Neuronal stem cell (in vitro differentiated cells): Measurements from ENCODE around the gene PCNX1.

Experiments used
- DNase-seq: peaks from one replicate; pipeline ENCODE4 v3.0.0-alpha.2; 2013; ENCODE audit warnings: low spot score
- H2AFZ ChIP-seq: one replicate; pipeline ENCODE4 v1.6.1; 2013; ENCODE audit warnings: mild to moderate bottlenecking, low read length, inconsistent platforms
- H2AK5ac ChIP-seq: 2 replicates; pipeline ENCODE4 v1.6.1; 2013; ENCODE audit warnings: low read depth, mild to moderate bottlenecking, inconsistent platforms, low read length, moderate library complexity, mixed read lengths
- H2BK120ac ChIP-seq: 2 replicates; pipeline ENCODE4 v1.6.1; 2013; ENCODE audit warnings: low read depth, mild to moderate bottlenecking, inconsistent platforms, low read length, moderate library complexity, mixed read lengths
- H2BK12ac ChIP-seq: one replicate; pipeline ENCODE4 v1.6.1; 2013; ENCODE audit warnings: low read length, inconsistent platforms
- H2BK15ac ChIP-seq: 2 replicates; pipeline ENCODE4 v1.6.1; 2013; ENCODE audit warnings: mild to moderate bottlenecking, low read length, inconsistent platforms, mixed read lengths
- H2BK5ac ChIP-seq: one replicate; pipeline ENCODE4 v1.6.1; 2013; ENCODE audit warnings: inconsistent platforms, mild to moderate bottlenecking, low read length, moderate library complexity
- H3K14ac ChIP-seq: one replicate; pipeline ENCODE4 v1.6.1; 2013; ENCODE audit warnings: low read length, inconsistent platforms
- H3K18ac ChIP-seq: 2 replicates; pipeline ENCODE4 v1.6.1; 2013; ENCODE audit warnings: low read length, inconsistent platforms
- H3K23ac ChIP-seq: 2 replicates; pipeline ENCODE4 v1.6.1; 2013; ENCODE audit warnings: low read depth, mild to moderate bottlenecking, mixed read lengths, low read length, inconsistent platforms; ENCODE audit not compliant: poor library complexity
- H3K27ac ChIP-seq: replicated peaks from 3 replicates; pipeline ENCODE4 v1.5.1; 2013; ENCODE audit warnings: low read length, inconsistent platforms
- H3K27me3 ChIP-seq, 3 experiments: 2 replicates each; pipeline ENCODE4 v1.6.1; 2013; ENCODE audit warnings: low read length in 3 of 3, mild to moderate bottlenecking in 2 of 3, inconsistent platforms in 1 of 3, low read depth in 1 of 3, mixed read lengths in 1 of 3, moderate library complexity in 1 of 3; ENCODE audit not compliant: control insufficient read depth in 3 of 3, insufficient read depth in 3 of 3
- H3K36me3 ChIP-seq, 2 donors: replicated peaks in 1 of 2; 2 replicates each; pipeline ENCODE4 v1.6.1; 2013; ENCODE audit warnings: low read length in 2 of 2; ENCODE audit not compliant: control insufficient read depth in 2 of 2, insufficient read depth in 2 of 2
- H3K4ac ChIP-seq: 2 replicates; pipeline ENCODE4 v1.6.1; 2013; ENCODE audit warnings: inconsistent platforms, mild to moderate bottlenecking, low read length, moderate library complexity
- H3K4me1 ChIP-seq, 2 donors: 1 replicate in 1 of 2; 2 replicates in 1 of 2; pipeline ENCODE4 v1.6.1; 2013; ENCODE audit warnings: low read length in 2 of 2, low read depth in 1 of 2; ENCODE audit not compliant: control insufficient read depth in 2 of 2, insufficient read depth in 1 of 2
- H3K4me2 ChIP-seq: one replicate; pipeline ENCODE4 v1.6.1; 2013; ENCODE audit warnings: mild to moderate bottlenecking, low read length, inconsistent platforms; ENCODE audit not compliant: insufficient read depth, poor library complexity, severe bottlenecking
- H3K4me3 ChIP-seq, 2 donors: 2 replicates each; pipeline ENCODE4 v1.5.1; 2013; ENCODE audit warnings: low read length in 2 of 2, mild to moderate bottlenecking in 2 of 2, inconsistent platforms in 1 of 2, moderate library complexity in 1 of 2
- H3K79me1 ChIP-seq: one replicate; pipeline ENCODE4 v1.6.1; 2013; ENCODE audit warnings: low read depth, mild to moderate bottlenecking, inconsistent platforms, low read length, moderate library complexity
- H3K9ac ChIP-seq: one replicate; pipeline ENCODE4 v1.6.1; 2013; ENCODE audit warnings: mild to moderate bottlenecking, low read depth, low read length, inconsistent platforms; ENCODE audit not compliant: poor library complexity
- H3K9me3 ChIP-seq, 2 donors: replicated peaks in 1 of 2; 2 replicates each; pipeline versions ENCODE3 to v1.6.1; 2013; ENCODE audit warnings: low read length in 2 of 2, mild to moderate bottlenecking in 2 of 2, inconsistent platforms in 1 of 2, low read depth in 1 of 2, mixed read lengths in 1 of 2, moderate library complexity in 1 of 2; ENCODE audit not compliant: control insufficient read depth in 2 of 2, insufficient read depth in 1 of 2
- H4K8ac ChIP-seq: one replicate; pipeline ENCODE4 v1.6.1; 2013; ENCODE audit warnings: low read depth, mild to moderate bottlenecking, inconsistent platforms, low read length, moderate library complexity
- H4K91ac ChIP-seq: one replicate; pipeline ENCODE4 v1.6.1; 2013; ENCODE audit warnings: low read length, low read depth, mild to moderate bottlenecking, inconsistent platforms; ENCODE audit not compliant: poor library complexity
- WGBS, 2 donors: extraction: QIAGEN DNeasy Blood & Tissue Kit; methylation state at CpG; one replicate each; pipeline ENCODE4 v1.1.7; 2013; ENCODE audit warnings: missing lambda C conversion rate in 2 of 2, mixed read lengths in 1 of 2; ENCODE audit not compliant: insufficient read length in 2 of 2, insufficient replicate concordance in 1 of 2; ENCODE audit errors: extremely low coverage in 2 of 2; 5-methylcytosine and 5-hydroxymethylcytosine counted together

The PCNX1 gene

DNA sequence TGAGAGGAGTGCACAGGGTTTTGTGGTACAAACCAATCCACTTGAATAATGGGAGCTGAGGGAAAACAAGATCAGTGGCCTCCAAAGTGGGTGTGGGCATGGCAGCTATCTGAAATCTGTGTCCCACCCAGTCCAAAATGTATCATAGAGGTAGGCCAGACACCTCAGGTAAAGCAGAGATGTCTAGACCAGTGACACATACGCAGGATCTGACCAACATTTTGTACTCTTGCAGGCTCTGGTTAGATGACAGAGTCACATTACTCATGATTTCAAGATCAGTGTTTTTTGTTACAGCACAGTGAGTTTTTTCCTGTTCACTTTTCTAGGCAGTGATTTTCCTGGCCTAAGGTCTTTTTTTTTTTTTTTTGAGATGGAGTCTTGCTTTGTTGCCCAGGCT is 211.8 kb downstream of the PCNX1 start:
- no peak overlapping the region for H3K4ac ChIP-seq
- no peak overlapping the region for H3K4me2 ChIP-seq
- H3K9ac ChIP-seq: no peak overlapping the region
- no peak overlapping the region for H2AFZ ChIP-seq
- peaks cover 8% of the 10 kb centered on the region in 2 donors for H3K9me3 ChIP-seq
- no peak overlapping the region for H3K18ac ChIP-seq
- no peak overlapping the region for H3K27ac ChIP-seq
- WGBS, 2 donors: no CpG with 5 or more reads among the region's 1 CpG
- H2BK5ac ChIP-seq: no peak overlapping the region
- no peak overlapping the region for H4K8ac ChIP-seq
- no peak overlapping the region for H2BK12ac ChIP-seq
- no peak overlapping the region for H4K91ac ChIP-seq
- H3K79me1 ChIP-seq: no peaks in the 10 kb centered on the region
- DNase-seq: no peak
- H3K4me3 ChIP-seq: no peak overlapping the region
- no peak overlapping the region for H2BK120ac ChIP-seq
- no peak overlapping the region for H3K23ac ChIP-seq
- H3K36me3 ChIP-seq: peaks cover 0 to 17% of the 10 kb centered on the region in 2 donors
- H2BK15ac ChIP-seq: no peak overlapping the region
- H3K14ac ChIP-seq: no peak overlapping the region
- H3K4me1 ChIP-seq: peaks cover 0 to 8% of the 10 kb centered on the region in 2 donors
- no peaks in the 10 kb centered on the region for H3K27me3 ChIP-seq
- H2AK5ac ChIP-seq: no peak overlapping the region

DNA sequence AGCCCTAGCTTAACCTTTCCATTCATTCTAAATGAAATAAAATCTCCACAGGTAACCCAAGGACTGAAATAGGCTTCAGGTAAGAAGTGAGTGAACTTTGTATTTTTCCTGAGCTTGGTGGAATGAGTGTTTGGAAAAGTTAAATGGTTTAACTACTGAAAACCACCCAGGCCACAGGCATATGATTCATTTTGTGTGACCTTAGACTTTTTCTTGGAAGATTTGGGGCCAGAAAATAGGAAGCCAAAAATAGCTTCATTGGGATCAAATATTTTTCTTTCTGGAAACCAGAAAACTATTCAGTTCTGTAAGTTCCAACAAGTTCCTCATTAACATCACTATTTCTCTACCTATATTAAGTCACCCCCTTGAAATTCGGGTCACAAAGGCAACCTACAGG is 212.6 kb downstream of the PCNX1 start:
- DNase-seq: no peak
- Histone ChIP-seq H3K18ac (no peak overlapping the region), H4K8ac (no peak overlapping the region), H2AFZ (no peak overlapping the region), H3K9ac (no peak overlapping the region), H3K36me3 (peaks cover 0 to 12% of the 10 kb centered on the region in 2 donors), H2BK5ac (no peak overlapping the region), H2AK5ac (no peak overlapping the region), H3K4ac (no peak overlapping the region), H3K27me3 (no peaks in the 10 kb centered on the region), H4K91ac (no peak overlapping the region), H3K79me1 (no peaks in the 10 kb centered on the region), H3K14ac (no peak overlapping the region), H2BK120ac (no peak overlapping the region), H3K4me2 (no peak overlapping the region), H3K4me1 (peaks cover 0 to 8% of the 10 kb centered on the region in 2 donors), H2BK12ac (no peak overlapping the region), H3K4me3 (no peak overlapping the region), H3K9me3 (peaks cover 8% of the 10 kb centered on the region in 2 donors), H3K23ac (no peak overlapping the region), H3K27ac (no peak overlapping the region), H2BK15ac (no peak overlapping the region)
- no CpG with 5 or more reads among the region's 1 CpG for WGBS, 2 donors

- Histone ChIP-seq H2BK5ac (no peak overlapping the region), H2AFZ (no peak overlapping the region), H3K9me3 (peaks cover 8% of the 10 kb centered on the region in 2 donors), H4K91ac (no peak overlapping the region), H3K27me3 (no peaks in the 10 kb centered on the region), H3K18ac (no peak overlapping the region), H3K4me2 (no peak overlapping the region), H3K79me1 (no peaks in the 10 kb centered on the region), H2BK120ac (no peak overlapping the region), H3K4me3 (no peak overlapping the region), H3K14ac (no peak overlapping the region), H4K8ac (no peak overlapping the region), H3K4ac (no peak overlapping the region), H3K36me3 (peaks cover 0 to 7% of the 10 kb centered on the region in 2 donors), H2AK5ac (no peak overlapping the region), H3K27ac (no peak overlapping the region), H3K9ac (no peak overlapping the region), H3K4me1 (peaks cover 0 to 7% of the 10 kb centered on the region in 2 donors), H2BK12ac (no peak overlapping the region), H3K23ac (no peak overlapping the region), H2BK15ac (no peak overlapping the region)
- DNase-seq: no peak
- no CpG with 5 or more reads among the region's 1 CpG for WGBS, 2 donors
These were observed 213.7 kb downstream of the PCNX1 start for GRCh38 chr14:71121001-71121400.

DNA sequence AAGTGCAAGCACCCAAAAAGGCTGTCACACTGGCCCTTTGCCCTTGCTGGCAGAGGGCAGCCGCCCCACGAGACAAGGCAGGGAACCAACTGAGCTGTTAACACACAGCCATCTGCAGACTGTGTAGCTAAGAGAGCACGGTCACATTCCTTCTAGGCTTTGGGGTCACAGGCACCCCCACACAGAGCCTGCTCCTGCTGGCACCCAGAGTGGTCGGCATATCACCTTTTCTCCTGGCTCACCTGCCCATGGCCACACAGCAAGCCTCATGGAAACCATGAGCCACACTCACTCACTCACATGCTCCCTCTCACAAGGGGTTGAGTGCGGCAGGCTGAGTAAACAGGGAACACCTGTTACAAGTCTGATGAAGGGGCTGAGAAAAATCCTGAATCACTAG is 214.5 kb downstream of the PCNX1 start:
- Histone ChIP-seq H2BK5ac (no peak overlapping the region), H3K23ac (no peak overlapping the region), H3K9me3 (peaks cover 8% of the 10 kb centered on the region in 2 donors), H3K79me1 (no peaks in the 10 kb centered on the region), H2BK12ac (no peak overlapping the region), H3K14ac (no peak overlapping the region), H3K4me1 (peaks cover 0 to 6% of the 10 kb centered on the region in 2 donors), H2BK120ac (no peak overlapping the region), H3K4me2 (no peak overlapping the region), H3K4me3 (no peak overlapping the region), H2BK15ac (no peak overlapping the region), H3K27me3 (no peaks in the 10 kb centered on the region), H4K8ac (no peak overlapping the region), H2AFZ (no peak overlapping the region), H2AK5ac (no peak overlapping the region), H3K18ac (no peak overlapping the region), H3K4ac (no peak overlapping the region), H3K27ac (no peak overlapping the region), H3K36me3 (peaks cover 0 to 7% of the 10 kb centered on the region in 2 donors), H3K9ac (no peak overlapping the region), H4K91ac (no peak overlapping the region)
- no CpG with 5 or more reads among the region's 5 CpGs for WGBS, 2 donors
- DNase-seq: no peak
